Subcutaneous abdominal adipose tissue (tissue), 5 donors: ENCODE data around the gene NAA30.

Experiments
- H3K27ac ChIP-seq: one replicate; pipeline ENCODE4 v1.7.0; 2013; ENCODE audit warnings: low read depth, mild to moderate bottlenecking, inconsistent platforms, low read length, moderate library complexity
- H3K27me3 ChIP-seq, 5 donors: one replicate each; pipeline ENCODE4 v1.7.0; 2013; ENCODE audit warnings: low read length in 5 of 5, inconsistent platforms in 1 of 5; ENCODE audit not compliant: control insufficient read depth in 5 of 5, insufficient read depth in 4 of 5
- H3K36me3 ChIP-seq, 5 donors: one replicate each; pipeline ENCODE4 v1.7.0; 2013; ENCODE audit warnings: low read length in 5 of 5; ENCODE audit not compliant: control insufficient read depth in 5 of 5, insufficient read depth in 5 of 5
- H3K4me1 ChIP-seq, 5 donors: one replicate each; pipeline ENCODE4 v1.7.0; 2013; ENCODE audit warnings: low read length in 5 of 5, mild to moderate bottlenecking in 3 of 5, moderate library complexity in 1 of 5; ENCODE audit not compliant: control insufficient read depth in 5 of 5, insufficient read depth in 5 of 5
- H3K4me3 ChIP-seq, 5 donors: one replicate each; pipeline ENCODE4 v1.7.0; 2013; ENCODE audit warnings: low read length in 5 of 5, low read depth in 1 of 5
- H3K9ac ChIP-seq, 5 donors: one replicate each; pipeline ENCODE4 v1.7.0; 2013; ENCODE audit warnings: low read length in 5 of 5, mild to moderate bottlenecking in 4 of 5, moderate library complexity in 3 of 5
- H3K9me3 ChIP-seq, 5 donors: one replicate each; pipeline ENCODE4 v1.7.0; 2013; ENCODE audit warnings: low read length in 5 of 5; ENCODE audit not compliant: control insufficient read depth in 5 of 5
- donor health status: healthy.
- donor health status: healthy.
- donor health status: healthy.
- donor health status: healthy.
- donor health status: healthy.

NAA30 gene

GRCh38 chr14:57417228-57417627, 26.8 kb downstream of the NAA30 start:
- Histone ChIP-seq H3K36me3 (no peaks in the 10 kb centered on the region), H3K9me3 (no peaks in the 10 kb centered on the region), H3K27ac (no peak overlapping the region), H3K4me1 (peaks cover 0 to 3% (median 0%) of the 10 kb centered on the region in 5 donors), H3K27me3 (no peaks in the 10 kb centered on the region), H3K4me3 (no peak overlapping the region), H3K9ac (no peak overlapping the region)

DNA sequence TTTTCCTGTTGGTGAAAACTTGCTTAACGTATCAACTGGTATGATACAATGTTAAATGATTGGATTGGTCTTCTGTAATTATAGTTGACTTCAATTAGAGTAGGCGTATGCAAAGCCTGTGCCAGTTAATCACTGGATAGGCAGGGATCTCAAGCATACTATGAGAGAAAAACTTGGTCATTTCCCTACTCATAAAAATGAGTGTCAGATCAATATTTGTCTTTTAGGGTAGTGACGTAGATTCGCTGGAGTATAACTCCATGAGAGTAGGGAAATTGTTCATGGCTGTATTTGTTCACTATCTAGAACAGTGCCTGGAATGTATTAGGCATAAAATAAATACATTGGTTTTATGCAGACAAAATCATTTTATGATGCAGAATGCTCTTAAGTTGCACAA, 28.6 kb downstream of the NAA30 start:
- H3K36me3 ChIP-seq, result no peaks in the 10 kb centered on the region
- no peaks in the 10 kb centered on the region for H3K27me3 ChIP-seq
- H3K9ac ChIP-seq, result no peak overlapping the region
- no peak overlapping the region for H3K4me3 ChIP-seq
- H3K9me3 ChIP-seq, result no peaks in the 10 kb centered on the region
- H3K27ac ChIP-seq, result no peak overlapping the region
- no peaks in the 10 kb centered on the region for H3K4me1 ChIP-seq

- no peaks in the 10 kb centered on the region for H3K27me3 ChIP-seq
- H3K9me3 ChIP-seq, result no peaks in the 10 kb centered on the region
- H3K27ac ChIP-seq, result no peak overlapping the region
- no peaks in the 10 kb centered on the region for H3K36me3 ChIP-seq
- H3K4me3 ChIP-seq, result no peak overlapping the region
- no peaks in the 10 kb centered on the region for H3K4me1 ChIP-seq
- no peak overlapping the region for H3K9ac ChIP-seq
These were observed 29.6 kb downstream of the NAA30 start for GRCh38 chr14:57420033-57420432.

GRCh38 chr14:57420986-57421385, 30.6 kb downstream of the NAA30 start:
- H3K27me3 ChIP-seq, result no peaks in the 10 kb centered on the region
- no peaks in the 10 kb centered on the region for H3K4me1 ChIP-seq
- H3K4me3 ChIP-seq, result no peak overlapping the region
- H3K9ac ChIP-seq, result no peak overlapping the region
- no peaks in the 10 kb centered on the region for H3K36me3 ChIP-seq
- H3K27ac ChIP-seq, result no peak overlapping the region
- no peaks in the 10 kb centered on the region for H3K9me3 ChIP-seq

- Histone ChIP-seq H3K4me3 (no peak overlapping the region), H3K36me3 (no peaks in the 10 kb centered on the region), H3K9ac (no peak overlapping the region), H3K9me3 (peaks cover 0 to 6% (median 0%) of the 10 kb centered on the region in 5 donors), H3K27me3 (no peaks in the 10 kb centered on the region), H3K27ac (no peak overlapping the region), H3K4me1 (no peaks in the 10 kb centered on the region)
These were observed 45.5 kb downstream of the NAA30 start for GRCh38 chr14:57435923-57436322.

DNA sequence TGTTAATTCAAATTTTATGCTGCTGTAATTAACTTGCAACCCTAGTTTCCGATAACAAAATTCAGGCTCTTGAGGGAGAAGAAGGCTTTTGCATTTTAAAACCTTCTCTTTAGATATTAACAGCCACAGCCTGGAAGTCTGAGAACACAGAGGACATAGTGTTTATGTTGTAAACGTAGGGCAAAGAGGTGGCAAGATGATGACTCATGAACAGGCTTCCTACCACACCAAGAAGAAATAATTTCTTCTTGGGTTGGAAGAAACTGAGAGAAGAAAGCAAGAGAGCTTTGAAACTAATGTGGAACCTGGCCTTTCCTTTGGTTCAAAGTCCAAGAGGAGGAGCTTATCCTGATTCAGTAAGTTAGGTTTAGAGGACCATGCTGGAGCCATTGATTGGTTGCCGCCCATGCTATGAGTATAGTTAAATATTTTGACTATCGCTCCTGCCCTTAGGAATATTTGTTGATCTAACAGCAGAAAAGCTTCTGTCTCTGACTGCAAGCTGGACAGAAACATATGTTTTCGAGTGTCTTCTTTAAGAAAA, 71.5 kb downstream of the NAA30 start:
- Histone ChIP-seq H3K9me3 (no peaks in the 10 kb centered on the region), H3K4me1 (no peaks in the 10 kb centered on the region), H3K9ac (no peak overlapping the region), H3K27me3 (no peaks in the 10 kb centered on the region), H3K36me3 (no peaks in the 10 kb centered on the region), H3K4me3 (no peak overlapping the region), H3K27ac (no peak overlapping the region)

DNA sequence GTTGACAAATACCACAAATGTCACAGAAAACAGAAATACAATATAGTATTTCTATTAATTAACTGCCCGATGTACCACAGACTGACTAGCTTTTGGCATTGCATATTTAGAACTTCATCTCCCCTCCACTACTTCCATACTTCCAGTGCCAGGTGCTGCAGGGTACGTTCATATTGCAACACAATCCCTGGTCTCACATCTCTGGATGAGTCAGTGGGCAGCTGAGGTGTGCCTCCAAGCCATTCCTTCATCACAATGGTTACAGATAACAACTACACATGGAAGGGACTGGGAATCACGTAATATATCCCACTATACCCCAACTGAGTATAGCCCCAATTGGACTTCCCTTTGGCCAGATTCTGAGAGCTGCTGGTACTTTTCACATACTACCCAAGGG, 72.2 kb downstream of the NAA30 start:
- no peak overlapping the region for H3K27ac ChIP-seq
- no peak overlapping the region for H3K9ac ChIP-seq
- H3K27me3 ChIP-seq, result no peaks in the 10 kb centered on the region
- H3K4me3 ChIP-seq, result no peak overlapping the region
- no peaks in the 10 kb centered on the region for H3K4me1 ChIP-seq
- no peaks in the 10 kb centered on the region for H3K9me3 ChIP-seq
- H3K36me3 ChIP-seq, result no peaks in the 10 kb centered on the region

- H3K4me1 ChIP-seq, result no peaks in the 10 kb centered on the region
- no peaks in the 10 kb centered on the region for H3K27me3 ChIP-seq
- no peak overlapping the region for H3K9ac ChIP-seq
- H3K36me3 ChIP-seq, result no peaks in the 10 kb centered on the region
- H3K9me3 ChIP-seq, result no peaks in the 10 kb centered on the region
- H3K4me3 ChIP-seq, result no peak overlapping the region
- no peak overlapping the region for H3K27ac ChIP-seq
These were observed 73.8 kb downstream of the NAA30 start for GRCh38 chr14:57464008-57464730.
